GM12801 (cell line): ENCODE data around the gene HOXC11.

Experiments
- TF ChIP-seq, protein P1 (sequence below): IDR thresholded peaks from one replicate; pipeline ENCODE4 v1.5.1; 2011; ENCODE audit warnings: control low read depth; ENCODE audit not compliant: insufficient read length; ENCODE audit errors: extremely low read depth

The HOXC11 gene

DNA sequence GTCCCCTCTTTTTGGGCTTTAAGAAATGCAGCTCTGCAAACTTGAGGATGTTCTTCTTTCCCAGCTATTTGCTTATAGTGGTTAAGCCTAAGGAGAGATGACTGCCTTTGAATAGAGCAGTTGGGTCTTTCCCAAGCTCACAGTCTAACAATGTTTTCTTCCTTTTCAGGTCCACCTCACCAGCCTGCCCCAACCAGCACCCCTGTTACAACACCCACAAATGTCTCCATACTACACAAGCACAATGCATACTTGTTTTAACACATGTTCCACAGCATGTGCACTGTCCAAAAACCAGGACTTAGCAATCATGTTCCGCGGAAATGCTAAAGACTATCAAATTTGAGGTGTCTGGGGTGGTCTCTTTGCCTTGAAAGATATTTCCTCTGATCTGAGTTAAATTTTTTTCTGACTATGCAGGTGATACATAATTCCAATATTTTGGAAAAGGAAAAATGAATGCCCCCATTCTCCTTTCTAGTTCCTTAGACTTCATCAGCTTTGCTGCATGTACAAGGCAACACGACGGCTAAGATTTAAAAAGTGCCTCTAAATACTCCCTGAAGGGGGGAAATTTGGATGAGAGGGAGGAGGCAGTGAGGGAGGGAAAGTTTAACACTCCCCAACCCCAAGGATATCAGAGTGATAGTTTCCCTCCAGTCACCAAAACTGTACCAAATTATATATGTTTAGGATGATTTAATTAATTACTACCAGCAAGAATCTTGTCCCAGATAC is 40.9 kb upstream of the HOXC11 start:
- TF ChIP-seq, protein P1, sequence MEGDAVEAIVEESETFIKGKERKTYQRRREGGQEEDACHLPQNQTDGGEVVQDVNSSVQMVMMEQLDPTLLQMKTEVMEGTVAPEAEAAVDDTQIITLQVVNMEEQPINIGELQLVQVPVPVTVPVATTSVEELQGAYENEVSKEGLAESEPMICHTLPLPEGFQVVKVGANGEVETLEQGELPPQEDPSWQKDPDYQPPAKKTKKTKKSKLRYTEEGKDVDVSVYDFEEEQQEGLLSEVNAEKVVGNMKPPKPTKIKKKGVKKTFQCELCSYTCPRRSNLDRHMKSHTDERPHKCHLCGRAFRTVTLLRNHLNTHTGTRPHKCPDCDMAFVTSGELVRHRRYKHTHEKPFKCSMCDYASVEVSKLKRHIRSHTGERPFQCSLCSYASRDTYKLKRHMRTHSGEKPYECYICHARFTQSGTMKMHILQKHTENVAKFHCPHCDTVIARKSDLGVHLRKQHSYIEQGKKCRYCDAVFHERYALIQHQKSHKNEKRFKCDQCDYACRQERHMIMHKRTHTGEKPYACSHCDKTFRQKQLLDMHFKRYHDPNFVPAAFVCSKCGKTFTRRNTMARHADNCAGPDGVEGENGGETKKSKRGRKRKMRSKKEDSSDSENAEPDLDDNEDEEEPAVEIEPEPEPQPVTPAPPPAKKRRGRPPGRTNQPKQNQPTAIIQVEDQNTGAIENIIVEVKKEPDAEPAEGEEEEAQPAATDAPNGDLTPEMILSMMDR, result no peak

DNA sequence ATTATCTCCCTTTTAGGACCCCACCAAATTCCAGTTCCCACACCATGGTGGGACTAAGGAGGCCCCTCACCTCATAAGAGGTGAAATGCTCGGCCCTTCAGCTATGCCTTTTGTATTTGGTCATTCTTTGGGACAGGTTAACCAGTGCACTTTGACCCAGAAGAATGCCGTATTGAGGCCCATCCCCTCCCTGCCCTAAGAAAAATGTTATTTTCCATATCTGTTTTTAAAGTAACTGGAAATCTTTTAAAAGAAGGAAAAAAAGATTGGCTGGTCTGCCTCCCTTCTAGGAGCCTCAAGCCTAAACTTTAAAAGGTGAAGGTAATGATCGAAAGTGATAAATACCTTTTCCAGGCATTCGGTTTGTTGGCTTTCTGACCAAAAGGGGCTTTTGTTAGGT is 40.0 kb upstream of the HOXC11 start:
- TF ChIP-seq, protein P1, result no peak

DNA sequence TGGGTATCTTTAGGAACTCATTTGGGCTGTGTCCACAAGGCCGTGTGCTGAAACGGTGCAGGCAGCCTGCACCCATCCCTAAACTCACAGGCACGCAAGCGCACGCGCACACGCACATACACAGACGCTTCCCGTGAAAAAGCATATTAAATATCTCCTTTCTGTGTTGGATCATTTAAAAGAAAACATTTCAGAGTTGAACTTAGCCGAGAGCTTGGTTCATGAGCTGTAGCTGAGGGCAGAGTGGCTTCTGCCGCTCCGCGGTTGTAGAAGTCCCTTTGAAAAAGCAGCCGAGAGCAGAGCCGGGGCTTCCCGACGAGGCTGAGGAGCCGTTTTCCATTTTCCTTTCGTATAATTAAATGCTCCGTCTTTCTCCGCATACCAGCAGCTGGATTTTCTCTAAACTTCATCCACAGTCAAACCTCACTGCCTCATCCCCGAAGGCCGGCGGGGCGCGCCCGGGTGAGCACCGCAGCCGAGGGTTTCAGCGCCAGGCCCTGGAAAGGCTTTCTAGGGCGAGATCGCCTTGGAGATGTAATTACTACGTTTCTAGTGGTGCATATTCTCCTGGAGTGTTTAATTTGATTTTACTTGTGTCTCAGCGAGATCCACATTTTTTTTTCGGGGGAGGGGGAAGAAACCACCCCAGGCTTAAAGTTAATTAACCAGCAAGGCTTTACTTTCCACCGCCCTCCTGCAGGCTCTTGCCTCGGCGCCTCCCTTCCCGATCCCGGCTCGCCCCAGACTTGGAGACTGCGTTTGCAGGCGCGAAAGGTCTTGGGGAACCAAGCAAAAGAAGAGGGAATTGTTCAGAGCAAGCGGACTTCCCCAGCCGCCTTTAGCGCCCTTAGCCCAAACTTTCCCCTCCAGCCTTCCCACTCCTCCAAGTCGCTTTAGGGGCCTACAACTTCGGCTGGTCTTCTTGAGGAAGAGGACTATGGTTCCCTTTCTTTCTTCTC is 37.3 kb upstream of the HOXC11 start:
- TF ChIP-seq, protein P1, result no peak

DNA sequence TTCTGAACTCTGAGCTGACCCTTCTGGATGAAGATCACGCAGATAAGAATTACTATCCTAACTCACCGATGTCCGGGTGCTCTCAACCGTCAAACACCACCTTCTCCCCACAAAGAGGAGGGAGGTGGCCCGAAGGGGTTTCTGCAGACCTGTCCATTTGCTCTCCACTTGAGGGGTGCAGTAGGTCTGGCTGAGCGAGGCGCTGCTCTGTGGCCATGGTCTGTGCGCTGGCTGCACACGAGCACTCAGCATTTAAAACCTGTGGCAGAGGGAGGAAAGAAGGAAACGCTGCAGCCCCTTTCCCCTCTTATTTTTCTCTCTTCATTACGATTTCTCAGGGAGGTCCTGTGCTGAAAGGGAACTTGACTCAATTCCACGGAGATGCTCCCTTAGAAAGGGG is 35.8 kb upstream of the HOXC11 start:
- TF ChIP-seq, protein P1, result no peak

DNA sequence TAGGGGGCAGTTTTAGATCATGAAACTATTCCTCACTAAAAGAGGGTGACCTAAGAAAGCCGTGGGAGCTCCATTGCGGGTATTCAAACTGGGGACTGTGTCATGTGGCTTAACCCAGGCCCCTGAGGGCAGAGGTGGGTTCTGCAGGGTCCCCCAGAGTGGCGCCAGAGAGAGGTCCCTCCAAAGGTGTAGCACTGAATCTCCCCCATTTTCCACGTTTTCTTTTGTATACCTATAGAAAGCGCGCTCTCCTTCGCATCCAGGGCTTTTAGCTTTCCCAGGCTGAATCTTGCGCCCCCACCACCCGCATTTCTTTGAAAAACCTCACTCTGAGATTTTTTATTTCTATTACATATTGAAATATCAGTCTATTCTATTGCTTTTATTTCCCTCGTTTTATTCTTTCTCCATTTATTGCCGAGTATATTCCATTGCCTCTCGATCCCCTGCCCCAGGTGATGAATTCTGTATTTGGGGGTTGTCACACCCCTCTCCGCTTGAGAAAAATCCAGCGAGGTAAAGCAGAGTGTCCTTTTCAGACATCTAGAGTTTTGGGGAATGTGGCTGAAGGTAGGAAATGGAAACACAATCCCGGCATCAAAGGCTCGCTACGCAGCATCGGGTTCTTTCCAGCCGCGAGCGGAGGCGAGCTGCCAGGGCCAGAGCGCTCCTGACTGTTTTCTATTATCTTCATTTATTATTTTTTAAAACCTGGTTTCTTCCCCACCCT is 35.2 kb upstream of the HOXC11 start:
- TF ChIP-seq, protein P1, result no peak

DNA sequence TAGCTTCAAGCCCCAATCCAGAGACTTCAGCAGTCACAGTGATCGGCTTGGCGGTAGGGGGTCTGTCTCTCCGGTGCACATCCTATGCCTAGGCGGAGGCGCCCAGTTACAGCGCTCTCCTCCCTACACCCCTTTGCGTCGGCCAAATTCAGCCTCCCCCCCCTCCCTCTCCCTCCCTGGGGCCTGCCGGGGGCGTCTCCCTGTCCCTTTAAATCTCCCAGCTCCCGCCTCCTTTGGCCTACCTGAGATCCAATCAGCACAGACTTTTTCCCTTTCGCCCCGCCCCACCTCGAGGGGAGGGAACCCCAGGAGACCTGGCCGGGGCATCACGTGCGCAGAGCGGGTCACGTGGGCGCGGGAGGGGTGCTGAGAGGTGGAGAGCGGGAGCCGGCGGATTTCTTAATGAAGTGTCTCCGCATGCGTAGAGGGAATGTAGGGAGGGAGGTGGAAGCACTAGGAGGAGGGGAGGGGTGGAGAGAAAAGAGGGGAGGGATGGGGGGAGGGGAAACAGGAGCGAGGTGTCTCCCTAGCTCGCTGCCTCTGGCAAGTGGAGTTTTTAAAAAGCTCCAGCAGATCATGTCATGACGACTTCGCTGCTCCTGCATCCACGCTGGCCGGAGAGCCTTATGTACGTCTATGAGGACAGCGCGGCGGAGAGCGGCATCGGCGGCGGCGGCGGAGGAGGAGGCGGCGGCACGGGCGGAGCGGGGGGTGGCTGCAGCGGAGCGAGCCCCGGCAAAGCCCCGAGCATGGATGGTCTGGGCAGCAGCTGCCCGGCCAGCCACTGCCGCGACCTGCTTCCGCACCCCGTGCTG is 34.4 kb upstream of the HOXC11 start, which contains the start of gene HOXC13:
Gene HOXC13 (plus strand): TSS at position 506 of the 815 bp plus-strand sequence. CDS start 76 bp downstream, at position 582.
- TF ChIP-seq, protein P1, result no peak
